Spinal cord (tissue), 10 donors: ENCODE results near the gene ITGA1. TPM values are rescaled to one million over a fixed set of nuclear protein-coding genes. Genes with fewer than 3 reads are reported as not detected.

ENCODE experiments used
- DNase-seq, 6 donors: peaks; one replicate each; pipeline versions ENCODE4 v3.0.0 to v3.0.0-alpha.2; 2013 to 2015; ENCODE audit warnings: low spot score in 6 of 6, low read depth in 4 of 6
- H3K27ac ChIP-seq: one replicate; pipeline ENCODE4 v1.5.1; 2013; ENCODE audit warnings: low read depth, low read length, control low read depth
- H3K27me3 ChIP-seq: one replicate; pipeline ENCODE4 v1.6.1; 2013; ENCODE audit warnings: low read length; ENCODE audit not compliant: control insufficient read depth, insufficient read depth
- H3K36me3 ChIP-seq: one replicate; pipeline ENCODE4 v1.6.1; 2013; ENCODE audit warnings: low read length; ENCODE audit not compliant: control insufficient read depth, insufficient read depth
- H3K4me1 ChIP-seq: one replicate; pipeline ENCODE4 v1.6.1; 2013; ENCODE audit warnings: low read length; ENCODE audit not compliant: control insufficient read depth, insufficient read depth
- H3K4me3 ChIP-seq: one replicate; pipeline ENCODE4 v1.5.1; 2013; ENCODE audit warnings: low read depth, low read length, control low read depth
- H3K9me3 ChIP-seq: one replicate; pipeline ENCODE4 v1.6.1; 2013; ENCODE audit warnings: low read length; ENCODE audit not compliant: control insufficient read depth, insufficient read depth
- WGBS: methylation state at CpG from one replicate; pipeline ENCODE4 v1.1.5; 2013; ENCODE audit warnings: missing lambda C conversion rate; ENCODE audit not compliant: insufficient coverage; 5-methylcytosine and 5-hydroxymethylcytosine counted together
- polyA plus RNA-seq, 2 donors: library from polyadenylated mRNA; unstranded; fragments of 120-200 nt; gene quantifications; one replicate each; pipeline ENCODE4 v1.2.1, GENCODE V29; 2013; ENCODE audit not compliant: insufficient read length in 2 of 2
- total RNA-seq, 2 donors: library from RNA; depleted of rRNA in 1 of 2; stranded (reverse); fragments of 120-200 nt in 1 of 2; fragments of >200 nt in 1 of 2; gene quantifications; one replicate each; pipeline versions ENCODE4 v1.2.3 to v1.2.4, GENCODE V29; 2013 to 2014
- donor health status: healthy.

The ITGA1 gene
- total and polyA plus RNA-seq, 4 donors = 8.2 to 64.0 (median 17.3) TPM

DNA sequence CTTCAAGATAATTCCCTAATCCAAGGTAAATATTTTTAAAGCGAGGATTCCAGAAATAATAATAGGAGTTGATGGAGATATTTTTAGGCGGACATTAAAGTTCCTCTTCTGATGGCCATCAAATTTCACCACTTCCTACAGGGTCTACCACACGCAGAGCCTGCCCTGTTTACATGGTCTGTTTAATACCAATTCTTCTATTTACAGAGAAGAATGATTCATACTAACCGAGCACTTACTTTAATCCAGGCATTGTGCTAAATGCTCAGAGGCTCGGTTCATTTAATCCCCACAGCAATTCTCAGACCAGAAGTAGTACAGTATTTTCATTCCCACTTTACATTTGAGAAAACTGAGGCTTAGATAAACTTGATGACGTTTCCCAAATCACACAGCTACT, 3.0 kb upstream of the ITGA1 start:
- Histone ChIP-seq H3K9me3 (no peaks in the 10 kb centered on the region), H3K4me1 (peaks cover 4% of the 10 kb centered on the region), H3K27me3 (peaks cover 13% of the 10 kb centered on the region), H3K36me3 (no peaks in the 10 kb centered on the region), H3K27ac (no peak overlapping the region), H3K4me3 (no peak overlapping the region)
- no peak for DNase-seq
- 93% methylated on average over 3 of the region's 6 CpGs for WGBS

- no peak overlapping the region for H3K27ac ChIP-seq
- WGBS = no CpG with 5 or more reads among the region's 4 CpGs
- DNase-seq = no peak
- peaks cover 13% of the 10 kb centered on the region for H3K27me3 ChIP-seq
- H3K4me1 ChIP-seq = peaks cover 4% of the 10 kb centered on the region
- no peaks in the 10 kb centered on the region for H3K9me3 ChIP-seq
- H3K4me3 ChIP-seq = no peak overlapping the region
- no peaks in the 10 kb centered on the region for H3K36me3 ChIP-seq
Measured at GRCh38 chr5:52786391-52786790, 1.3 kb upstream of the ITGA1 start.

DNA sequence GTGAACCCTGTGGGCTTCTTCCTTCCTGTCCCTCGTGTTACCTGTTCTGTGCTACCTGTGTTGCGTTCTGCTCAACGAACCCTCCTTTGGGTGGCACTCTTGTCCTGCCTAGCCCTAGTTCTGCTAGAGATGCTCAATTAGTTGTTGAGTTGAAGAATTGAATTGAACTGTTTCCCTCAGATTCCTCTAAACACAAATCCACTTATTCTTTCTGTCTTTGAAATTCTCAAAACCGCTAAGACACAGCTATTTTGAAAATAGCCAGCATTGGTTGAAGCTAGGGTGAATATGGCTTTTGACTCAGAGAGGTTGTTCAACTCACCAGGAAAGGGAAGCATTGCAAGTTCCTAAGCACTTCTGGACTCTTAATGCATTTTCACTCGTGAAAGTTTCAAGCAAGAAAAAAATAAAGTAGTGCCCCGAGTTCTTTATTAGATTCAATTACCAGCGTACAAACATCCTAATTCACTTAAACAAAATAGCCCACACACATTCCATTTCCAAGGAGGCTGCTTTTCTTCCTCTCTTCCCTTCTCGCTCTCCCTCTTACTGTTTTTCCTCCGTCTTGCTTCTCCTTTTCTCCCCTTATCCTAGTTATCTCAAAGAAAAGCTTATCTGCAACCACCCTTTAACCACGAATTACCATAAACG, 642 bp upstream of the ITGA1 start:
- peaks cover 4% of the 10 kb centered on the region for H3K4me1 ChIP-seq
- no peaks in the 10 kb centered on the region for H3K9me3 ChIP-seq
- peak overlapping the region; percentile 45 for H3K4me3 ChIP-seq
- peaks cover 13% of the 10 kb centered on the region for H3K27me3 ChIP-seq
- no peaks in the 10 kb centered on the region for H3K36me3 ChIP-seq
- DNase-seq = peak in 3 of 6 donors; percentile 4 to 24 (median 5)
- H3K27ac ChIP-seq = peak overlapping the region; percentile 77
- WGBS = 7% methylated on average over 6 of the region's 11 CpGs

DNA sequence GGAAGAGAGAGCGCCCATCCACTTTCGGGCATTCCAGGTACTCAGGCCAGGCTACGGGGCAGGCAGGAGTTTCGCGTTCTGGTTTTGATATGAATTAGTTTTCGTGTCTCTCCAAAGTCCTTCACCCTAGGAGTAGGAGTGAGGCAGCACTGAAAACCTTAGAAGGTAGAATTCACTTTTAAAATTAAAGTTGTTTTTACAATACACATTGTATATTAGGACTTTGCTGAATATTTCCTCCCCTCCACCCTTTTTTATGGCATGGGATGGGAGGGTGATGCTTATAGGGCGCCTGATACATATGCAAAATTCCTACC, 747 bp downstream of the ITGA1 start:
- Histone ChIP-seq H3K27me3 (peaks cover 13% of the 10 kb centered on the region), H3K27ac (peak overlapping the region; percentile 77), H3K36me3 (no peaks in the 10 kb centered on the region), H3K4me1 (peaks cover 4% of the 10 kb centered on the region), H3K4me3 (peak overlapping the region; percentile 45), H3K9me3 (no peaks in the 10 kb centered on the region)
- DNase-seq = no peak
- WGBS = no CpG with 5 or more reads among the region's 7 CpGs

GRCh38 chr5:52789378-52789777, 1.7 kb downstream of the ITGA1 start:
- no peak overlapping the region for H3K27ac ChIP-seq
- H3K27me3 ChIP-seq = peaks cover 13% of the 10 kb centered on the region
- DNase-seq = no peak
- H3K4me3 ChIP-seq = peak overlapping the region; percentile 45
- no peaks in the 10 kb centered on the region for H3K9me3 ChIP-seq
- no CpG with 5 or more reads among the region's 1 CpG for WGBS
- no peaks in the 10 kb centered on the region for H3K36me3 ChIP-seq
- peaks cover 4% of the 10 kb centered on the region for H3K4me1 ChIP-seq

DNA sequence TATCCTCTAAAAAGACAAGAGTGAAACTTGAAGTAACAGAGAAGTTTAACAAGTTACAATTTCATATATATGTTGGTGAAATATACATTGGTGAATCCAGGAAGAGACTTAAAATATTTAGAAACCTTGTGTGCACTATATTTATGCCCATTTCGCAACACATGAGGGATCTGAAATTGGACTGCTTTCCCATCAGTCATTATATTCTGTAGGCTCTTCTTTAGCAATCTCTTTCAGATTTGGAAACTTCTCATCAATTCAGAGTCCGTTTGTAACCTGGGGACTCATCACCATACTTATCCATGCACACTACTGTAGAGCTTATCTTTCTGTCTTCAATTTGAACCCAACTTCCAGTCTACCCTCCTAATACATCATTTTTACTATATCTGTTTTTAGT, 2.1 kb downstream of the ITGA1 start:
- no peak overlapping the region for H3K27ac ChIP-seq
- peaks cover 13% of the 10 kb centered on the region for H3K27me3 ChIP-seq
- no peak for DNase-seq
- WGBS = 100% methylated on average over 2 of the region's 2 CpGs
- no peaks in the 10 kb centered on the region for H3K9me3 ChIP-seq
- peak overlapping the region; percentile 45 for H3K4me3 ChIP-seq
- no peaks in the 10 kb centered on the region for H3K36me3 ChIP-seq
- H3K4me1 ChIP-seq = peaks cover 4% of the 10 kb centered on the region

- no CpG with 5 or more reads among the region's 1 CpG for WGBS
- Histone ChIP-seq H3K4me3 (no peak overlapping the region), H3K4me1 (peaks cover 4% of the 10 kb centered on the region), H3K9me3 (no peaks in the 10 kb centered on the region), H3K36me3 (no peaks in the 10 kb centered on the region), H3K27ac (no peak overlapping the region), H3K27me3 (peaks cover 12% of the 10 kb centered on the region)
- no peak for DNase-seq
Measured at GRCh38 chr5:52791366-52791765, 3.6 kb downstream of the ITGA1 start.

DNA sequence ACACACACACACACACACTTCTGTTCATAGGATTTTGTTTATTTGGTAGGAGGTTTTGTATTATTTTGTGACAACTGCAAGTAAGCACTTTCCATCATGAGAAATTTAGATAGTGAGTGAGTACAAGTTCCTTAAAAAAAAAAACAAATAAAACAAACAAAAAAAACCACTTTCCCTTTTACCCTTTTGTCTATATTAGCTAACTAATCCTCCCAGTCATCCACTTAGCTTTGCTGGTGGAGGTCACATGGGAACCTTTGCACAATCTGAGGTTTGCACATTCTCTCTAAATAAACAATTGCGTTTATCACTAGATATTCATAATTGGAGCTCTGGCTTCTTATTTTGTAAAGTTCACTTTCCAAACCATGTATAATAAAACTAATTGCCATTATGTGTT, 6.8 kb downstream of the ITGA1 start:
- H3K4me1 ChIP-seq = peaks cover 5% of the 10 kb centered on the region
- no peak for DNase-seq
- H3K27ac ChIP-seq = no peak overlapping the region
- H3K36me3 ChIP-seq = no peaks in the 10 kb centered on the region
- no peaks in the 10 kb centered on the region for H3K9me3 ChIP-seq
- H3K4me3 ChIP-seq = no peak overlapping the region
- H3K27me3 ChIP-seq = no peaks in the 10 kb centered on the region
- WGBS = no CpG with 5 or more reads among the region's 1 CpG

DNA sequence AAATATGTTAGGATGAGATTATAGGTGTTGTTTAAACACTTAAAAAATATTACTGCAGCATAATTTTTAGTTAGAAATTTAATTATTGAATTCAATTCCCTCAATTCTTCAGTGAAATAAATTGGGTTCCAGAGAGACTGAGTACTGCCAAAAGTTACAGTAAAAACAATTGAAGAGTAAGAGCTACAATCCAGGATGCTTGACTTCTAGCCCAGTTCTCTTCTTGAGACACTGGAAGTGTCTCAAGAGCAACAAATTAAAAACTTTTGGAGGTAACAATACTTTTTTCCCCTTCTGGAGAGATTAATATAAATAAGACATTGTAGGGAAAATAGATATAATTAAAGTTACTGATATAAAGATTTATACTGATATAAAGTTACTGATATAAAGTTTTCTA, 8.3 kb downstream of the ITGA1 start:
- Histone ChIP-seq H3K27me3 (no peaks in the 10 kb centered on the region), H3K4me3 (no peak overlapping the region), H3K4me1 (peaks cover 11% of the 10 kb centered on the region), H3K9me3 (no peaks in the 10 kb centered on the region), H3K27ac (no peak overlapping the region), H3K36me3 (no peaks in the 10 kb centered on the region)
- DNase-seq = peak in 1 of 6 donors; percentile 19

- no peak overlapping the region for H3K4me3 ChIP-seq
- H3K27me3 ChIP-seq = no peaks in the 10 kb centered on the region
- H3K27ac ChIP-seq = no peak overlapping the region
- H3K4me1 ChIP-seq = peaks cover 11% of the 10 kb centered on the region
- no peaks in the 10 kb centered on the region for H3K9me3 ChIP-seq
- DNase-seq = no peak
- 100% methylated on average over 1 of the region's 2 CpGs for WGBS
- H3K36me3 ChIP-seq = no peaks in the 10 kb centered on the region
Measured at GRCh38 chr5:52796516-52797103, 8.9 kb downstream of the ITGA1 start.
